Breast epithelium (tissue), 3 donors: Measurements from ENCODE around the gene PRH2.

Experiments
- CTCF ChIP-seq, 3 donors: fragments of 450-650 bp; IDR thresholded peaks; one replicate each; pipeline ENCODE4 v1.5.1; 2016 to 2017; ENCODE audit warnings: antibody characterized with exemption in 3 of 3, mild to moderate bottlenecking in 3 of 3, moderate library complexity in 3 of 3
- POLR2A ChIP-seq: fragments of 450-650 bp; IDR thresholded peaks from one replicate; pipeline ENCODE4 v1.6.1; 2016; ENCODE audit warnings: antibody characterized with exemption, mild to moderate bottlenecking, moderate library complexity
- POLR2AphosphoS5 ChIP-seq, 3 donors: sonication (generic); formaldehyde crosslinking; IDR thresholded peaks; one replicate each; pipeline ENCODE4 v1.6.1; 2017; ENCODE audit warnings: antibody characterized with exemption in 3 of 3

GRCh38 chr12:10974965-10975364 is 45.9 kb downstream of the PRH2 start:
- no peak for TF ChIP-seq POLR2A
- TF ChIP-seq POLR2AphosphoS5 (IDR thresholded peaks at IDR 0.05), result no peak
- TF ChIP-seq CTCF (IDR thresholded peaks at IDR 0.05), result no peak
